Osteocyte (in vitro differentiated cells): Measurements from ENCODE around the gene GET4. TPM values are rescaled to one million over a fixed set of nuclear protein-coding genes. Genes with fewer than 3 reads are reported as not detected.
"Not testable (repeated sequence)": the region's sequence is repeated elsewhere in the genome, so short reads cannot be mapped to it uniquely, and the experiment has no call there.

Experiments
- DNase-seq: peaks from one replicate; pipeline ENCODE4 v3.0.0; 2021; ENCODE audit warnings: mixed read lengths; ENCODE audit not compliant: unreplicated experiment; ENCODE audit errors: extremely low spot score
- H3K27ac Mint-ChIP-seq: one replicate; pipeline ENCODE4 v1.8.0; 2021; ENCODE audit warnings: mild to moderate bottlenecking, mixed read lengths; ENCODE audit not compliant: unreplicated experiment
- H3K27me3 Mint-ChIP-seq: one replicate; pipeline ENCODE4 v1.8.0; 2021; ENCODE audit warnings: mixed read lengths; ENCODE audit not compliant: unreplicated experiment
- H3K36me3 Mint-ChIP-seq: one replicate; pipeline ENCODE4 v1.8.0; 2021; ENCODE audit warnings: mixed read lengths; ENCODE audit not compliant: unreplicated experiment
- H3K4me1 Mint-ChIP-seq: one replicate; pipeline ENCODE4 v1.8.0; 2021; ENCODE audit warnings: mixed read lengths; ENCODE audit not compliant: unreplicated experiment
- H3K4me3 Mint-ChIP-seq: one replicate; pipeline ENCODE4 v1.8.0; 2021; ENCODE audit warnings: mild to moderate bottlenecking, moderate library complexity, mixed read lengths; ENCODE audit not compliant: unreplicated experiment
- H3K9me3 Mint-ChIP-seq: one replicate; pipeline ENCODE4 v1.8.0; 2021; ENCODE audit warnings: mixed read lengths; ENCODE audit not compliant: unreplicated experiment
- CTCF ChIP-seq: fragments of 200-600 bp; sonication (generic); IDR thresholded peaks from 2 replicates; pipeline ENCODE4 v1.5.0; 2021; ENCODE audit warnings: antibody characterized with exemption, mild to moderate bottlenecking, moderate library complexity
- total RNA-seq: library from RNA; stranded (reverse); gene quantifications from 2 replicates; pipeline ENCODE4 v1.2.1, GENCODE V29; 2021

GET4 gene
- total RNA-seq, 1 donor from 2014 or later: 33.7 TPM

GRCh38 chr7:869348-869747 is 7.0 kb upstream of the GET4 start:
- no peak overlapping the region for H3K4me3 Mint-ChIP-seq

GRCh38 chr7:871900-872537 is 4.3 kb upstream of the GET4 start:
- Mint-ChIP-seq H3K27me3 (no peaks in the 10 kb centered on the region), H3K4me3 (no peak overlapping the region), H3K36me3 (peaks cover 35% of the 10 kb centered on the region), H3K27ac (peak overlapping the region; percentile 32), H3K4me1 (peaks cover 14% of the 10 kb centered on the region), H3K9me3 (no peaks in the 10 kb centered on the region)
- TF ChIP-seq CTCF: no peak
- no peak for DNase-seq

More at GRCh38 chr7:869348-869747, 7.0 kb upstream of the GET4 start:
- peak overlapping the region; percentile 43 for H3K27ac Mint-ChIP-seq
- H3K9me3 Mint-ChIP-seq: no peaks in the 10 kb centered on the region
- peaks cover 18% of the 10 kb centered on the region for H3K4me1 Mint-ChIP-seq
- DNase-seq: no peak
- no peak for TF ChIP-seq CTCF
- H3K36me3 Mint-ChIP-seq: peaks cover 52% of the 10 kb centered on the region
- H3K27me3 Mint-ChIP-seq: no peaks in the 10 kb centered on the region

GRCh38 chr7:872685-873084 is 3.7 kb upstream of the GET4 start:
- not testable (repeated sequence) for H3K9me3 Mint-ChIP-seq, H3K4me1 Mint-ChIP-seq, DNase-seq, H3K4me3 Mint-ChIP-seq, H3K27me3 Mint-ChIP-seq
- H3K27ac Mint-ChIP-seq: peak overlapping the region; percentile 23
- peaks cover 28% of the 10 kb centered on the region for H3K36me3 Mint-ChIP-seq

GRCh38 chr7:873367-874002 is 2.9 kb upstream of the GET4 start:
- TF ChIP-seq CTCF: peak; percentile 96
- peaks cover 11% of the 10 kb centered on the region for H3K4me1 Mint-ChIP-seq
- no peaks in the 10 kb centered on the region for H3K9me3 Mint-ChIP-seq
- peak; percentile 91 for DNase-seq
- no peak overlapping the region for H3K4me3 Mint-ChIP-seq
- peaks cover 28% of the 10 kb centered on the region for H3K36me3 Mint-ChIP-seq
- H3K27ac Mint-ChIP-seq: peak overlapping the region; percentile 47
- H3K27me3 Mint-ChIP-seq: no peaks in the 10 kb centered on the region

- TF ChIP-seq CTCF: no peak
- H3K9me3 Mint-ChIP-seq: no peaks in the 10 kb centered on the region
- H3K27ac Mint-ChIP-seq: peak overlapping the region; percentile 47
- no peaks in the 10 kb centered on the region for H3K27me3 Mint-ChIP-seq
- H3K36me3 Mint-ChIP-seq: peaks cover 28% of the 10 kb centered on the region
- peaks cover 16% of the 10 kb centered on the region for H3K4me1 Mint-ChIP-seq
- no peak for DNase-seq
- no peak overlapping the region for H3K4me3 Mint-ChIP-seq
These were observed 2.2 kb upstream of the GET4 start for GRCh38 chr7:874031-874749.
